Measurements from ENCODE around the gene MAPKAPK3. TPM values are rescaled to one million over a fixed set of nuclear protein-coding genes. Genes with fewer than 3 reads are reported as not detected.

MAPKAPK3 gene
- 20.7 to 27.2 TPM (median 26.4 TPM) in 5 replicates for total RNA-seq (2022; extraction: Qiagen RNA extraction; ENCODE audit: low read depth)

GRCh38 chr3:50617096-50617791 lies at the start of gene MAPKAPK3:
TSS of gene MAPKAPK3 (plus strand) at chr3:50617151. CDS start at chr3:50617566, 415 bp downstream.

GRCh38 chr3:50567386-50568167 lies 49.4 kb upstream of the MAPKAPK3 start, which contains the start of gene C3orf18:
TSS of gene C3orf18 (minus strand) at chr3:50567747. CDS start at chr3:50565699, 2,048 bp downstream.

GRCh38 chr3:50568947-50569749 lies 47.8 kb upstream of the MAPKAPK3 start, which contains the start of gene HEMK1:
TSS of gene HEMK1 (plus strand) at chr3:50569522. CDS start at chr3:50571105, 1,583 bp downstream.

GRCh38 chr3:50611464-50612233 lies 5.3 kb upstream of the MAPKAPK3 start, which contains the start of gene CISH:
TSS of gene CISH (minus strand) at chr3:50611774. CDS start at chr3:50611650, 124 bp downstream.

GRCh38 chr3:50674349-50675178 lies 57.6 kb downstream of the MAPKAPK3 start, which contains the start of gene DOCK3:
TSS of gene DOCK3 (plus strand) at chr3:50674927. CDS start at chr3:50675264, 337 bp downstream.

Other genes with a start within 250 kb of the MAPKAPK3 start
- 0.15 to 0.69 TPM (median 0.66 TPM) in 5 replicates for gene CACNA2D2, start 113.5 kb upstream of the MAPKAPK3 start, total RNA-seq (2022; extraction: Qiagen RNA extraction; ENCODE audit: low read depth)
- gene C3orf18, start 49.4 kb upstream of the MAPKAPK3 start, total RNA-seq (2022; extraction: Qiagen RNA extraction; ENCODE audit: low read depth) = 2.2 to 3.7 TPM (median 2.7 TPM) in 5 replicates
- 4.7 to 7.2 TPM (median 6.6 TPM) in 5 replicates for gene HEMK1, start 47.6 kb upstream of the MAPKAPK3 start, total RNA-seq (2022; extraction: Qiagen RNA extraction; ENCODE audit: low read depth)
- gene CISH, start 5.4 kb upstream of the MAPKAPK3 start, total RNA-seq (2022; extraction: Qiagen RNA extraction; ENCODE audit: low read depth) = 0.42 to 0.65 TPM (median 0.52 TPM) in 5 replicates
- 0.35 to 0.46 TPM (median 0.39 TPM) in 5 replicates for gene DOCK3, start 57.8 kb downstream of the MAPKAPK3 start, total RNA-seq (2022; extraction: Qiagen RNA extraction; ENCODE audit: low read depth)